H4 (cell line): ENCODE results near the gene CAMK2A. TPM values are rescaled to one million over a fixed set of nuclear protein-coding genes. Genes with fewer than 3 reads are reported as not detected.

Source experiments
- total RNA-seq: library from RNA; depleted of rRNA; stranded (reverse); fragments of >200 nt; shearing (Covaris generic); gene quantifications from 2 replicates; pipeline ENCODE4 v1.2.3, GENCODE V29; 2014; rRNA removed

Gene CAMK2A
- total RNA-seq, 1 experiment from 2014 or later: 0.02 TPM

Other genes with a start within 250 kb of the CAMK2A start
- 0.02 TPM in 1 of 2 replicates, not detected in the other for gene CSF1R, start 203.2 kb downstream of the CAMK2A start, total RNA-seq
- gene PDGFRB, start 133.9 kb downstream of the CAMK2A start, total RNA-seq: 21.6 and 30.1 TPM in 2 replicates
- gene CDX1, start 123.0 kb downstream of the CAMK2A start, total RNA-seq: not detected in 2 replicates
- not detected in 2 replicates for gene SLC6A7, start 99.7 kb downstream of the CAMK2A start, total RNA-seq
- 0.23 TPM in 1 of 2 replicates, not detected in the other for gene ARSI, start 13.1 kb upstream of the CAMK2A start, total RNA-seq
- 23.6 and 32.9 TPM in 2 replicates for gene TCOF1, start 67.9 kb upstream of the CAMK2A start, total RNA-seq
- gene CD74, start 123.1 kb upstream of the CAMK2A start, total RNA-seq: 1.6 and 11.7 TPM in 2 replicates
- 2,476 and 2,863 TPM in 2 replicates for gene RPS14, start 160.0 kb upstream of the CAMK2A start, total RNA-seq
- 18.8 and 26.6 TPM in 2 replicates for gene NDST1, start 218.4 kb upstream of the CAMK2A start, total RNA-seq